Sigmoid colon (tissue), 7 donors: ENCODE measurements around the gene SLC9A9. TPM values are rescaled to one million over a fixed set of nuclear protein-coding genes. Genes with fewer than 3 reads are reported as not detected.
A peak's percentile ranks its signal among the peaks of the same experiment; 100 is the strongest.

Source experiments
- DNase-seq: peaks from one replicate; pipeline ENCODE4 v3.0.0-alpha.2; 2019
- H3K27ac ChIP-seq, 4 donors: fragments of 200-600 bp; sonication (generic); one replicate each; pipeline ENCODE4 v1.5.1; 2016 to 2019; ENCODE audit warnings: mild to moderate bottlenecking in 1 of 4
- H3K27me3 ChIP-seq, 3 donors: fragments of 200-600 bp; sonication (generic); one replicate each; pipeline ENCODE4 v1.5.1; 2019; ENCODE audit warnings: mild to moderate bottlenecking in 1 of 3
- H3K36me3 ChIP-seq, 4 donors: fragments of 200-600 bp; sonication (generic); one replicate each; pipeline ENCODE4 v1.5.1; 2016 to 2019
- H3K4me1 ChIP-seq, 4 donors: fragments of 200-600 bp; sonication (generic); one replicate each; pipeline ENCODE4 v1.5.1; 2017 to 2019
- H3K4me3 ChIP-seq, 4 donors: fragments of 200-600 bp; sonication (generic); one replicate each; pipeline ENCODE4 v1.5.1; 2017 to 2019; ENCODE audit warnings: mild to moderate bottlenecking in 2 of 4, moderate library complexity in 1 of 4
- H3K9me3 ChIP-seq, 4 donors: fragments of 200-600 bp in 3 of 4; sonication (generic) in 3 of 4; one replicate each; pipeline versions ENCODE4 v1.5.1 to v1.6.1; 2013 to 2019
- CTCF ChIP-seq, 4 experiments: fragments of 450-650 bp in 3 of 4; fragments of 200-600 bp in 1 of 4; IDR thresholded peaks; one replicate each; pipeline ENCODE4 v1.5.1; 2016 to 2019; ENCODE audit warnings: antibody characterized with exemption in 4 of 4, mild to moderate bottlenecking in 3 of 4, moderate library complexity in 2 of 4
- EP300 ChIP-seq, 4 donors: sonication (generic); formaldehyde crosslinking; IDR thresholded peaks; one replicate each; pipeline ENCODE4 v1.6.1; 2017; ENCODE audit warnings: antibody characterized with exemption in 4 of 4
- POLR2A ChIP-seq, 2 donors: fragments of 450-650 bp; IDR thresholded peaks; one replicate each; pipeline ENCODE4 v1.6.1; 2016; ENCODE audit warnings: antibody characterized with exemption in 2 of 2, mild to moderate bottlenecking in 2 of 2, moderate library complexity in 2 of 2
- POLR2AphosphoS5 ChIP-seq, 4 donors: sonication (generic); formaldehyde crosslinking; IDR thresholded peaks; one replicate each; pipeline ENCODE4 v1.6.1; 2017; ENCODE audit warnings: antibody characterized with exemption in 4 of 4
- WGBS, 2 donors: extraction: QIAGEN DNeasy Blood & Tissue Kit; methylation state at CpG; one replicate each; pipeline ENCODE4 v1.1.7; 2013; 5-methylcytosine and 5-hydroxymethylcytosine counted together
- intact Hi-C: fragments of 100-400 bp; cut with DNase I; formaldehyde crosslinking; loops from one replicate; pipeline ENCODE4 v1.15.1; 2023
- polyA plus RNA-seq, 3 donors: library from polyadenylated mRNA; stranded (reverse); fragments of 200-250 nt; gene quantifications; one replicate each; pipeline ENCODE4 v1.2.3, GENCODE V29; 2013
- total RNA-seq, 4 donors: library from RNA; depleted of rRNA; stranded (reverse); fragments of >200 nt; gene quantifications; one replicate each; pipeline ENCODE4 v1.1.0, GENCODE V29; 2016
- donor health status: healthy with polysubstance abuse.
- donor health status: Bipolar disorder and iron deficiency.
- donor health status: healthy.

SLC9A9 gene
- total and polyA plus RNA-seq, 7 donors, result 2.4 to 29.9 (median 18.9) TPM

- H3K4me3 ChIP-seq, result no peak overlapping the region
- no peaks in the 10 kb centered on the region for H3K36me3 ChIP-seq
- intact Hi-C loops, result no loop called here
- H3K27me3 ChIP-seq, result no peaks in the 10 kb centered on the region
- WGBS, 2 donors, result 63 to 94% methylated on average over 3 of the region's 3 CpGs
- TF ChIP-seq POLR2A (IDR thresholded peaks at IDR 0.05) (no peak), EP300 (IDR thresholded peaks at IDR 0.05) (no peak), CTCF (IDR thresholded peaks at IDR 0.05) (no peak), POLR2AphosphoS5 (IDR thresholded peaks at IDR 0.05) (no peak)
- DNase-seq, result no peak
- H3K4me1 ChIP-seq, result peaks cover 0 to 17% (median 7%) of the 10 kb centered on the region in 4 donors
- peak overlapping the region in 2 of 4 donors; percentile 39 to 66 for H3K27ac ChIP-seq
- no peaks in the 10 kb centered on the region for H3K9me3 ChIP-seq
Observed at GRCh38 chr3:143242101-143242500, 606.2 kb downstream of the SLC9A9 start.

GRCh38 chr3:143241481-143241951, 606.8 kb downstream of the SLC9A9 start:
- Histone ChIP-seq H3K9me3 (no peaks in the 10 kb centered on the region), H3K36me3 (no peaks in the 10 kb centered on the region), H3K27ac (peak overlapping the region in 2 of 4 donors; percentile 39 to 66), H3K4me1 (peaks cover 0 to 17% (median 7%) of the 10 kb centered on the region in 4 donors), H3K4me3 (no peak overlapping the region), H3K27me3 (no peaks in the 10 kb centered on the region)
- WGBS, 2 donors, result 85 to 89% methylated on average over 3 of the region's 3 CpGs
- intact Hi-C loops, result no loop called here
- TF ChIP-seq POLR2AphosphoS5 (IDR thresholded peaks at IDR 0.05) (peak in 2 of 4 donors; percentile 13 to 17), CTCF (IDR thresholded peaks at IDR 0.05) (no peak)
- no peak for DNase-seq

- peaks cover 0 to 17% (median 7%) of the 10 kb centered on the region in 4 donors for H3K4me1 ChIP-seq
- H3K36me3 ChIP-seq, result no peaks in the 10 kb centered on the region
- H3K27ac ChIP-seq, result peak overlapping the region in 2 of 4 donors; percentile 39 to 66
- H3K9me3 ChIP-seq, result no peaks in the 10 kb centered on the region
- intact Hi-C loops, result no loop called here
- DNase-seq, result no peak
- WGBS, 2 donors, result 76 to 80% methylated on average over 4 of the region's 4 CpGs
- no peak overlapping the region for H3K4me3 ChIP-seq
- no peaks in the 10 kb centered on the region for H3K27me3 ChIP-seq
- no peak for TF ChIP-seq POLR2A (IDR thresholded peaks at IDR 0.05)
- TF ChIP-seq EP300 (IDR thresholded peaks at IDR 0.05), result no peak
- TF ChIP-seq CTCF (IDR thresholded peaks at IDR 0.05), result no peak
- no peak for TF ChIP-seq POLR2AphosphoS5 (IDR thresholded peaks at IDR 0.05)
Observed at GRCh38 chr3:143240886-143241285, 607.4 kb downstream of the SLC9A9 start.

- Histone ChIP-seq H3K36me3 (no peaks in the 10 kb centered on the region), H3K4me3 (no peak overlapping the region), H3K27ac (no peak overlapping the region), H3K27me3 (no peaks in the 10 kb centered on the region), H3K4me1 (peaks cover 0 to 17% (median 7%) of the 10 kb centered on the region in 4 donors), H3K9me3 (no peaks in the 10 kb centered on the region)
- intact Hi-C loops, result no loop called here
- TF ChIP-seq POLR2A (IDR thresholded peaks at IDR 0.05) (no peak), CTCF (IDR thresholded peaks at IDR 0.05) (no peak), EP300 (IDR thresholded peaks at IDR 0.05) (no peak), POLR2AphosphoS5 (IDR thresholded peaks at IDR 0.05) (no peak)
- DNase-seq, result no peak
- 77 to 93% methylated on average over 3 of the region's 3 CpGs for WGBS, 2 donors
Observed at GRCh38 chr3:143239031-143239430, 609.2 kb downstream of the SLC9A9 start.

GRCh38 chr3:143237077-143237627, 611.1 kb downstream of the SLC9A9 start:
- no peak for TF ChIP-seq POLR2AphosphoS5 (IDR thresholded peaks at IDR 0.05)
- no peak for TF ChIP-seq POLR2A (IDR thresholded peaks at IDR 0.05)
- no peak for TF ChIP-seq CTCF (IDR thresholded peaks at IDR 0.05)
- TF ChIP-seq EP300 (IDR thresholded peaks at IDR 0.05), result no peak
- Histone ChIP-seq H3K36me3 (no peaks in the 10 kb centered on the region), H3K27ac (no peak overlapping the region), H3K9me3 (no peaks in the 10 kb centered on the region), H3K4me3 (no peak overlapping the region), H3K4me1 (peaks cover 0 to 15% (median 5%) of the 10 kb centered on the region in 4 donors), H3K27me3 (no peaks in the 10 kb centered on the region)
- intact Hi-C loops, result no loop called here
- 77 to 87% methylated on average over 8 of the region's 8 CpGs for WGBS, 2 donors
- DNase-seq, result no peak
